Ramos (cell line): ENCODE measurements around the gene DUSP10.

ENCODE experiments used
- in situ Hi-C: fragments of 300-500 bp; cut with MboI; formaldehyde crosslinking; loops from one replicate; pipeline ENCODE4 v1.14.3; 2022; ENCODE audit warnings: low sequenced_read_pairs; ENCODE audit not compliant: unreplicated experiment

Gene DUSP10

GRCh38 chr1:221698579-221699349, 43.1 kb downstream of the DUSP10 start:
- in situ Hi-C loops = no loop called here

- in situ Hi-C loops = no loop called here
Observed at GRCh38 chr1:221697923-221698425, 43.9 kb downstream of the DUSP10 start.

DNA sequence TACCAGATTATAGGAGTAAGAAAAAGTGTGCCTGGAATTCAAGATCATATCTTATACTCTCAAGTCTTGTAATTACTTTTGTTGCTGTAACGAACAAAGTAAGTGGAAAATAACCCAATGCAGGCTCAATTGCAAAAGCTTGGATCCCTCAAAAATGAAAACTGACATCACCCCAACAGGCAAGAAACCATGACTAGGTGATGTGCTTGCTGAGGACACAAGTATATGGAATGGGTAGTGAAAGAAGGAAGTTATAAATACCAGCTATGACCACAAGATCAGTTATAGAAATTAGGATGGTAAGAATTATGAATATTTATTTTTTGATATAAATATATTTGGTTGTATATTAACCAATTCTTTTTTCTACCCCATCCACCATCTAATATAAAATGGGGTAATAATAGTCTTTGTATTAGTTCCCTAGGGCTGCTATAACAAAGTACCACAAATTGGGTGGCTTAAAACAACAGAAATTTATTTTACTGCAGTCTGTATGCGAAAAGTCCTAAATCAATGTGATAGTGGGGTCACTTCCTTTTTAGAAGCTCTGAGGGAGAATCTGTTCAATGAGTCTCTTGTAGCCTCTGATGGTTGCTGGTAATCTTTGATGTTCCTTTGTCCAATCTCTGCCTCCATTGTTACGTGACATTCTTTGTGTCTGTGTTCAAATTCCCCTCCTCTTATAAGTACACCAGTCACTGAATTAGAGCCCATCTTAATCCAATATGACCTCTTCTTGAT, 45.0 kb downstream of the DUSP10 start:
- in situ Hi-C loops = no loop called here

GRCh38 chr1:221696027-221696426, 45.9 kb downstream of the DUSP10 start:
- in situ Hi-C loops = no loop called here

DNA sequence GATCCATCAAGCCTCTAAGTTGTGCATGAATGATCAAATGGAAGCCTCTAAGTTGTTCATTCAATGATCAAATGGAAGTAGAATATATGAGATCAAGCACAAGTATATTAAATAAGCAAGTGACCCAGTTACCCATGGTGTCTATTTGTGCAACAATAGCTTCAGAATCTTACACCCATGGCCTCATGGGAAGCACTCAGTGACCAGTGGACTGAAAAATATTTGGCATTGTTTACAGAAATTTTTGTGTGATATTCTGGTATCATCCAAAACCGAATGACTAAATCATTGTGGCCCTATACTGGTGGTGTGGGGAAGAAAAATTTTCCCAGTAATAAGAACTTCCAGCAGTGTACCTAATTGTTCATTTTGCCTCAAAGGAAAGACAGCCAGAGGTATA, 46.6 kb downstream of the DUSP10 start:
- in situ Hi-C loops = no loop called here

DNA sequence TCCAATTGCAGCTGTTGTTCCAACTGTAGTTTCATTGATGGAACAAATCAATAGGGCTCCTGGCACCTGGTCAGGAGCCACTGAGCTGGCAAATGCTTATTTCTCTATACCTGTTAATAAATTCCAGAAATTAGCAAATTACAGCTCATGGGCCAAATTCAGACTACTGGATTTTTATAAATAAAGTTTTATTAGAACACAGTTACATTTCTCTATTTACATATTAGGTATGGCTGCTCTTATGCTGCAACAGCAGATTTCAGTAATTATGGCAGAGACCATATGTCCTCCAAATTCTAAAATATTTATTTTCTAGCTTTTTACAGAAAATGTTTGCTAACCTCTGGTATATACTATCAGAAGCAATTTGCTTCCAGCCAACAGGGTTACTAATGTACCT, 47.8 kb downstream of the DUSP10 start:
- in situ Hi-C loops = no loop called here

GRCh38 chr1:221693087-221693486, 48.8 kb downstream of the DUSP10 start:
- in situ Hi-C loops = no loop called here

DNA sequence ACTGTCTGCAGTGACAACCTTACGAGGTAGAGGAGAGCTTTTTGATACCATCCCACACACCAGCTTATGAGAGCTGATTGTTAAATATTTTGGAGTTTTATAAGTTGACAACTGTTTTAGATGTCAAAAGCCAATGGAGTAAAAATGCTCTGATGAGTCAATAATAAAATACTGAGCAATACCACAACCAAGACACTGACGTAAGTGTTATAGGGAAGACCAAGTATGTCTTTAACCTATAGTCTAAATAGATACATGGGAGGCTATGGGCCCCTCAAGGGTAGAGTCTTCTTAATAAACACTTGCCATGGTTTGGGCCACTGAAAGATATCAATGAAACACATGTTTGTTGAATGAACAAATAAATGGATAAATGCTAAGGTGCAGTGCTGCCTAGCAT, 49.2 kb downstream of the DUSP10 start:
- in situ Hi-C loops = no loop called here

DNA sequence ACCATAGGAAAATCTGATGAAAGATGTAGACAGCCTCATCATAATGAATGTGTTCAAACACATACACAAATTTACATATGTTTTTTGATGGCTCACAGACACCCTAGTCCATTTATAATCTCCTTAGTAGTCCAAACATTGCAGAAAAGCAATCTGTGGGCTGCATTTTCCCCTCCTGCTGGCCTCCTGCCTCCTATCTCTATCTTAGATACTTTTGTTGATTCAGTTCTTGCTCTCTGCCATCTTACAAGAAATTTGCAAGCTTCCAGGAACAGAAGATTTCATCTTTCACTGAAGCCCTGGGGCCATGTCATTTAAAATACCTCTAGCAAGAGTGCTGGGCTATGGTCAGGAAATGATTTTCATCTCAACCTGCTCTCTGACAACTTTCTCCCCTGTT, 50.6 kb downstream of the DUSP10 start:
- in situ Hi-C loops = no loop called here

GRCh38 chr1:221690858-221691257, 51.0 kb downstream of the DUSP10 start:
- in situ Hi-C loops = no loop called here

DNA sequence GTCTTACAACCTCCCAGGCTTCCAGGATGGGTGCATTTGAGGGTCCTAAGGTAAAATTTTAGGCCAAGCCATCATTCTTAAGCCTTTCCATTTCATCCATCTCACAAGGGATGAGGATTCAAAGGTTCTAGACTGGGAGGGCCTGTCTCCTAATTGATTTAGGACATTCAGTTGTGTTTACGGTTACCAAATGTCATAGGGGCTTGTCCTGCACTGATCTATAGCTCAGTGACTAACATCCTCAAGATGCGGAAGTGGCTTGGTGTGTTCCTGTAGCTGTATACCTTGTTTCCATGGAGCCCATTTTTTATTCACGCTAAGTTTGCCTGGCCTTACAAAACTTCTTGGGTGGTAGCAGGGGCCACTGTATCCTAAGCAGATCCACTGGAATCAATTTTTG, 52.8 kb downstream of the DUSP10 start:
- in situ Hi-C loops = no loop called here

GRCh38 chr1:221688488-221688843, 53.4 kb downstream of the DUSP10 start:
- in situ Hi-C loops = no loop called here

DNA sequence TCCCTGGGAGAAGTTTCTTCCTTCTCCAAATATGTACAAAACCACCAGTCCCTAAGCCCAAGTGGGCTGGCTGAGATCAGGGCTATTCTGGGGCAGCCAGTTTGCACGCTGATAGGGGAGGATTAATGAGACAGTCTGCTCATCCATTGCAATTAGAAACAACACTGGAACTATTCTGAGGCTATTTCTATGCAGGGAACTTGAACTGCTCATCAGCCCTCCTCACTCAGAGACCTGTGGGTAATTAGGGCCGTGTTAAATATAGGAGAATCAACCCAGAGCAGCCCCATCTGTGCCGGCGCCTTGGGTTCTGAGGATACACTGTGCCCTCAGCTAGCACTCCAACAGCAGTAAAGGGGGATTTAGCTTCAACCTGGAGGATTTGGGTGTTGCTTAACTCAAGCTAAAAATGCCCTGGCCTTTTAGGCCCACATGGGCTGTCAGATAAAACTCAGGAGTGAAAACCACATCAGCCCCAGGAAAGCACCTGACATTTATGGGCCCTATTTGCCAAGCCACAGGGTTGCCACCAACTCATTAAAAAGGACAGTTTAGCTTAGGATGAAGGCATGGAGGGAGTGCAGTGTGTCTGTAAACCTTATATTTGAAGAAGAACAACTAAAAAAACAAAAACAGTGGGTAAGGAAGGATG, 53.9 kb downstream of the DUSP10 start:
- in situ Hi-C loops = no loop called here

DNA sequence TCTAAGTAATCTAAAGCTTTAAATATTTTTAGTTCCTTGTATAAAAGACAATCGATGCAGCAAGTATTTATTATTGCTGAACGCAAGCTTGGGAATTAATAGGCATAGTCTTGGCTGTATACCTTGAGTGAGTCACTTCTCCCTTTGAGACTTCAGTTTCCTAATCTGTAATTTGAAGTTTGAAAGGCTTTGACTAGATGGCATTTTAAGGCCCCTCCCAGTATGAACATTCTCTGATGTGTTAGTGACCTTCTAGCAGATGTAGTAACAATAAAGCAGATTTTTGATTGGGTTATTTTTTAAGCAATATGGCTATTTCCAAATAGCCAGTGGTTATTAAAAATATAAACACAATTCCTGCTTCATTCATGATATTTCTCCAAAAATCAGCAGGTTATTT, 58.2 kb downstream of the DUSP10 start:
- in situ Hi-C loops = no loop called here

DNA sequence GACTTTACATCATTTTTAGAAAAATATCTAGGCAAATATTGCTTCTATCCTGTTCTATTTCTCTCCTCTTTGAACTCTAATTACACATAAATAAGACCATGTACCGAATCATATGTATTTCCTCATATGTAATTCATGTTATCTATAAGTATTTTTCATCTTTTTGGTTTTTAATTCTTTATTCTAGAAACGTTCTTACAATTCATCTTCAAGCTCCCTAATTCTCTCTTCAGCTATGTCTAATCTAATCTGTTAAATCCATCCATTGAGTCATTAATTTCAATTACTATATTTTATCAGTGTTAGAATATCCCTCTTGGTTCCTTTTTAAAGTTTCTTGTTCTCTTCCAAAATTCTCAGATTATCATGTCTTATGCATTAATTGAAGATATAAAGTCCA, 61.8 kb downstream of the DUSP10 start:
- in situ Hi-C loops = no loop called here

DNA sequence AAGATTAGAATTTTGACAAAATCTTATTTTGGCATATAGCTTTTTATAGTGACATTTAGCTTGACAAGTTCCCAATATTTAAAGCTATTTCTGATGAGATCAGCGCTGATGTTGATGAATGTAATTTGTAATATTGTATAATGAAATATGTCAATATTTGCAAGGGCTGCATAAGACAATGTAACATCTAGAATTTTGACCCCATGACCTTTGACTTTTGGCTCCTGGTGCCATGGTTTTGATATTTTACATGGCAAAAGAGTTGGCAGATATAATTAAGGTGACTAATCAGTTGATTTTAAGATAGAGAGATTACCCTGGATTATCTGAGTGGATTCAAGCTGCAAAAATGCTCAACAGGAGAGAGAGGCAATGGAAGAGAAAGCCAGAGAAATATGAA, 63.9 kb downstream of the DUSP10 start:
- in situ Hi-C loops = no loop called here

DNA sequence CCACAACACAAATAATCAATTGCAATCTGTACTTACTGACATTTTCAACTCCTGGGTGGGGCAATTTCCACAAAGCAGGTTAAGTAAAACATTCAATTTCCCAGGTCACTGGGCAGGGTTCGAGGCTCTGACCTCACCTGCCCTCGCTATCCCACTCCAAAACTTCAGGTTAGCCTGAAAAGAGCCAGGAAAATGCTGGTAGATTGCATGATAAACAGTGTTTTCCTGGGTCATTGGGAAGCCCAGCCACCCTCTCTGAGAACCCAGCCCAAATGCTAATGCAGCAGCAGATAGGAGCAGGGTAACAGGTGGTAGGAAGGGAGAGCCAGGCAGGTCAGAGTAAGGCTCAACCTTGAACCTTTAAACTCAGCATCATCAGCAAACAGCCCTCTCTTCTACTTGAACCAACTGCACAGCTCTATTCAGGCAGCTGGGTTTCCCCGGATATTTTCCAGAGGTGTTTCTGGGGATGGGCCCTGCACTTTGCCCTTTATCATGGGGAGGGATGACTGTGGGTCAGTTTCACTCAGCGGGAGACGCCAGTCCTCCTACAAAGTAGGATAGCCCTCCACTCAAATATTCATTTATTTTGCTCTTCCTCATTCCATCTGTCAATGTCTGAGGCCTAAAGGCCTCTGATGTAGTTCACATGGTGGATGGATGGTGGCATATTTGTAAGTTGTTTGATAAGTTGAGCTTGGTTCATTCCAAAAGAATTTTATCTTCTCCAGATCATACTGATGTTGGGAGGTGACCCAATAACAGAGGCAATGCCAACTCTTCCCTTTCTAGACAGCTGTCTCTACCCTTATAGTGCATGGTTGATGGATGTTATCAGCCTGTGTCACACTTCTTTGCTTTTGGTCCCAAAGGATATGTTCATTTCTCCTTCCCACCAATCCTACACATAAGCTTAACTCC, 65.7 kb downstream of the DUSP10 start:
- in situ Hi-C loops = no loop called here

DNA sequence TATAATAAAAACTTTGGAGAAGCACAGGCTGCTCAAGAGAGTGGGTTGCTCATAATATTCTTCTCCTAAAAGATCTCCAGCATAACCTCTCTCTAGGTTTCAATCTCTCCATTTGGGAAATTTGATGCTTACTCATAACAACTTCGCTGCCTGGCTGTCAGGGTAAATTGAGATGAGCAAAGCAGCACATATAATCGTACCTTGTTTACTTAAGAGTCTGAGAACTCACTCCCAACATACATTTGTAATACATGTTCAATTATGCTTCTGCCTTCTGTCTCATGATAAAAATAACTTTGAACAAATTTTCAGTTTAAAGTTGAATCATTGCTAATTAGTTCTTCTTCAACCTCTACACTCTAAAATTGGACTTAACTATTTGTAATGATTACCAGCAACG, 68.9 kb downstream of the DUSP10 start:
- in situ Hi-C loops = no loop called here

DNA sequence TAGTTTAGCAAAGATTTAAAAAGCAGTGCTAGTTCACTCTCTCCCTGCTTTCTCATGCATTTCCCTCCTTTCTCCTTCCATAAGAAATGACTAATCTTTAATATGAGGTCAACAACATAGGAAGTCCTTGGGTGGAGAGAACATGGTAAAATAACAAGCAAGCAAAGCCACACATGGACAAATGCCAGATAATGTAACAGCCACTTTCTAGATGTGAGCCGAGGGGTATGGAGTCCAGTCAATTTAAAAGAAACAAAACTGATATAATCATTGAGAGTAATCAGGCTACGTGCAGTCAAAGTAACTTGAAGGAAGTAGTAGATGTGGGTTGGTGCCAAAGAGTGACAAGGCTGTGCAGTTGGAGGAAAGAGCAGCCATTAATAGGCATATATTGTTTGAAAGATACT, 69.6 kb downstream of the DUSP10 start:
- in situ Hi-C loops = no loop called here

DNA sequence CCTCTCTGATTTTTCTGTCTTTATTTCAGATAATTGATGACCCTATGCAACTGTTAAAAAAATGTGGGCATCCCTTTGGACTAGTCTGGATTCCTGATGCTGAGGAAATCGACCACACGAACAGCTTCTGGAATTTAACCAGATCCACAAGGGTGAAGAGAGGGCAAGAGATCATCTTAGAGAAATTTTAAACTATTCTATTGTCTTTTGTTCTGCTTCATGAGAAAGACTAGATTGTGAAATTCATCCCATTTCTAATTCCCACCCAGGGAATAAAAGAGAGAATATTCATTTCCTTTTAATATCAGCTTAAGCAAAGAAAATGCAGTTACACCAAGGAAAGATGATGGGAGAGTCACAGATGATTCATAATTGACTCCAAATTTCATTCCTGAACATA, 71.8 kb downstream of the DUSP10 start:
- in situ Hi-C loops = no loop called here
